UCSD-AML1 (cell line): ENCODE data around the gene TBC1D3H.
"Not testable (repeated sequence)": the region's sequence is repeated elsewhere in the genome, so short reads cannot be mapped to it uniquely, and the experiment has no call there.

Source experiments
- DNase-seq: peaks from one replicate; lab custom pipeline; 2025; ENCODE audit not compliant: unreplicated experiment; lab: John Stamatoyannopoulos, UW

The TBC1D3H gene

GRCh38 chr17:36388385-36389245, at the start of gene TBC1D3H:
Gene TBC1D3H (minus strand): TSS chr17:36388435. CDS start chr17:36386895, 1,540 bp downstream.
- not testable (repeated sequence) for DNase-seq

DNA sequence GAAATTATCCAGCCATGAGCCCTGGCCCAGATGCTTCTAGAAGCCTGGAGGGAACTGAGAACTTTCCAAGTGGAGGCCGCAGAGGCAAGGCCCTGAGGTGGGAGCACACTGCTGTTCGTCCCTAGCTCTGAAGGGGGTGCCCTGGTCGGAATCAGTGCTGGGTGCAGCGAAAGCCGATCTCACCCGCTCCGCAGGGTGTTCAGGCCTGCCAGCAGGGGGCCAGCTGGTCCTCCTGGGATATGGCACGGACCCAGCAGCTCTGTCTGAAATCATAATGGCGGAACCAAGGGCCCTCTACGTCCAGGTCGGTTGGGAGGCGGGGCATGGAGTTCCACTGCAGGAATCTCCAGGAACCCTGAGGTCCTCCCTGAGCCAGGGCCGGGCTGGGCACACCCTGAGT, 40.7 kb upstream of the TBC1D3H start:
- not testable (repeated sequence) for DNase-seq

DNA sequence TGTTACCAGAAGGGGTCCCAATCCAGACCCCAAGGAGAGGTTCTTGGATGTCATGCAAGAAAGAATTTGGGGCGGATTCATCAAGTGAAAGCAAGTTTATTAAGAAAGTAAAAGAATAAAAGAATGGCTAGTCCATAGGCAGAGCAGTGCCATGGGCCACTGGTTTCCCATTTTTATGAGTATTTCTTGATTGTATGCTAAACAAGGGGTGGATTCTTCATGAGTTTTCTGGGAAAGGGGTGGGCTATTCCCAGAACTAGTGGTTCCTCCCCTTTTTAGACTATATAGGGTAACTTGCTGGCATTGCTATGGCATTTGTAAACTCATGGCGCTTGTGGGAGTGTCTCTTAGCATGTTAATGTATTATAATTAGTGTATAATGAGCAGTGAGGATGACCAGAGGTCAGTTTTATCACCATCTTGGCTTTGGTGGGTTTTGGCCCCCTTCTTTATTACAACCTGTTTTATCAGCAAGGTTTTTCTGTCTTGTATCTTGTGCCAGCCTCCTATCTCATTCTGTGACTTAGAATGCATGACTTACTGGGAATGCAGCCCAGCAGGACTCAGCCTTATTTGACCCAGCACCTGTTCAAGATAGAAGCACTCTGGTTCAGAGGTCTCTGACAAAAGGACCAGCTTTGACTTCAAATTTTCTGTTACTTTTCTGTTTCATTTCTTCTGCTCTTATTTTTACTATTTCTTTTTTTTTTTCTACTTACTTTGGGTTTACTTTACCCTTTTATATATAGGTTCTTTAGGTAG, 27.1 kb upstream of the TBC1D3H start:
- DNase-seq, result not testable (repeated sequence)

GRCh38 chr17:36390943-36391645, 2.9 kb upstream of the TBC1D3H start:
- not testable (repeated sequence) for DNase-seq

- not testable (repeated sequence) for DNase-seq
Measured at GRCh38 chr17:36375938-36376337, 12.3 kb downstream of the TBC1D3H start.

- DNase-seq, result not testable (repeated sequence)
Measured at GRCh38 chr17:36362496-36362895, 25.7 kb downstream of the TBC1D3H start.
